Astrocyte of the cerebellum (primary cell): ENCODE results near the gene RPRML.

Experiments
- DNase-seq: peaks from one replicate; pipeline ENCODE4 v3.0.0-alpha.2; 2011; ENCODE audit warnings: low read depth
- H3K4me3 ChIP-seq: 2 replicates; pipeline ENCODE4 v1.5.1; 2011; ENCODE audit warnings: mild to moderate bottlenecking, low read depth, low read length, moderate library complexity
- CTCF ChIP-seq: IDR thresholded peaks from 2 replicates; pipeline ENCODE4 v1.5.1; 2012; ENCODE audit warnings: low read length, low read depth, moderate library complexity, mild to moderate bottlenecking; ENCODE audit errors: missing control alignments
- in situ Hi-C: cut with HindIII; loops from 2 replicates; pipeline ENCODE4 v1.10.0; 2017; ENCODE audit warnings: low sequenced_read_pairs

Gene RPRML

GRCh38 chr17:46976626-46977270 lies 2.3 kb downstream of the RPRML start:
- no peak overlapping the region for H3K4me3 ChIP-seq
- DNase-seq: no peak
- in situ Hi-C loops: no loop called here
- TF ChIP-seq CTCF: no peak

- no peak overlapping the region for H3K4me3 ChIP-seq
- TF ChIP-seq CTCF: no peak
- in situ Hi-C loops: no loop called here
- DNase-seq: no peak
Observed at GRCh38 chr17:46975287-46975686, 3.8 kb downstream of the RPRML start.

DNA sequence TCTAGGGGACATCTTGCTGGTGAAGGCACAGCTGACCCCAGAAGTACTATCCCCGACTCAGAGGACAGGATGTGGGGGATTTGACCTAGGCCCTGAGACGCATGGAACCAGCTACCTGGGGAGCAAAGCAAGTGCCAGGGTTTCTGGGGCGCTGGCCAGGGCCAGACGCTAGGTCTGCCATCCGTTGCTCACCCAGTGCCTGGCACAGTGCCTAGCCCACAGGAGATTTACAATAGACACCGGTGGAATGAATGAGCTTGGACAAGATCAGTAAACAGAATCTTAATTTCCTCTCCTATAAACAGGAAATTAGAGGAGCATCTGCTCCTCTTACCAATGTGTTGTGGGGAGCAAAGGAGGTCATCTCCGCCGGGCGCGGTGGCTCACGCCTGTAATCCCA lies 5.0 kb downstream of the RPRML start:
- no peak overlapping the region for H3K4me3 ChIP-seq
- TF ChIP-seq CTCF: no peak
- in situ Hi-C loops: no loop called here
- DNase-seq: no peak

GRCh38 chr17:46972346-46972745 lies 6.7 kb downstream of the RPRML start:
- TF ChIP-seq CTCF: no peak
- H3K4me3 ChIP-seq: no peak overlapping the region
- in situ Hi-C loops: no loop called here
- no peak for DNase-seq

DNA sequence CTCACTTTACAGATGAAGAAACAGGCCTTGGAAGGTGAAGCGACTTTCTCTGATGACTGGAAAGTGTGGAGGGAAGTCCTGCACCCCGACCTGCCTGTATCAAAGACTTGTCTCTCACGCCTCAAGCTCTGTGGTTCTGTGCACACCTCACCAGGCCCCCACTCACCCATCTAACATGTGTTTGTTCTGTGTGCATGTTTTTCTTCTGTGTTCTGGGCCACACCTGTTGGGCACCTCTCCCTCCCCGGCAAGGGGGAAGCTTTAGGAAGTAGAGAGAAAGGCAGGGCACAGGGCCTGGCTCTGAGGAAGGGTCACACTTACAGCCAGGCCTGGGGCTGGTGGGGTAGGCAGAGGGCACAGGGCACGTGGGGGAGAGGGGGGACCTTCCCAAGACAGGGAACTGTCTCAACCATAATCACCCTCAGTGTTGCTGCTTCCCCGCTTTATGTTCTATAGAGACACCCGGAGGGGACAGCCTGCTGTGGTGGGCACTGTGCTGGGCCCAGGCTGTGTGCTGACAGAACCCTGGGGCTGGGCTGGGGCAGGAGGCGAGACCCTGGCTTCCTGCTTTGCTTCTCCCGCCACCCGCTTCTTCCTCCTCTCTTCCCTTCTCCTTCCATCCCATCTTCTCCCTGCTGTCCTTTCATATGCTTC lies 7.3 kb downstream of the RPRML start:
- H3K4me3 ChIP-seq: no peak overlapping the region
- in situ Hi-C loops: no loop called here
- no peak for DNase-seq
- TF ChIP-seq CTCF: no peak

DNA sequence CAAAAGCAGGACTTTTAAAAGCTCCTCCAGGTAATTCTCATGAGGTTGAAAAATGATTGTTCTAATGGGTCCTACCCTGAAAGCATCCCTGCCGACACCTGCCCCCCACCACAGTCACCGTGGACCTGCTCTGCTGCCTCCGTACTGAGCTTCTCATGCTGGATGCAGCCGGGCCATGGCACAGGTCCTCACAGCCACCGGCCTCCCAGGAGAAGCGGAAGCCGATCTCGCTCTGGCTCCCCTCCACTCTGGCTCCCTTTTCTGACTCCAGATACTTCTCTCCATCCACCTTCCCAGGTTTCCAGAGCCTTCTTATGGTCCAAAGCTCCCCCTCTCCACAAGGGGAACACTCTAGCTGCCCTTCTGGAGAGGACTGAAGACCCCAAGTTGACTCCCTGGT lies 10.2 kb downstream of the RPRML start:
- DNase-seq: no peak
- no peak for TF ChIP-seq CTCF
- in situ Hi-C loops: no loop called here
- H3K4me3 ChIP-seq: no peak overlapping the region
